HepG2 (cell line): ENCODE results near the gene NPAS2. TPM values are rescaled to one million over a fixed set of nuclear protein-coding genes. Genes with fewer than 3 reads are reported as not detected.

Experiments
- BATF2 ChIP-seq: sonication (generic); formaldehyde crosslinking; IDR thresholded peaks from 2 replicates; pipeline ENCODE4 v1.8.0; 2022; ENCODE audit warnings: mild to moderate bottlenecking, missing genetic modification reagents, moderate library complexity
- BRF2 ChIP-seq: sonication (generic); formaldehyde crosslinking; IDR thresholded peaks from 2 replicates; pipeline ENCODE4 v1.8.1; 2022; ENCODE audit warnings: mild to moderate bottlenecking, missing genetic modification reagents
- CBX5 ChIP-seq: sonication (generic); formaldehyde crosslinking; IDR thresholded peaks from 2 replicates; pipeline ENCODE4 v1.4.0; 2020; ENCODE audit warnings: missing genetic modification reagents, borderline replicate concordance
- EED ChIP-seq: sonication (generic); formaldehyde crosslinking; IDR thresholded peaks from 2 replicates; pipeline ENCODE4 v1.5.0; 2020; ENCODE audit warnings: mild to moderate bottlenecking, missing genetic modification reagents
- GABPB1 ChIP-seq: IDR thresholded peaks from 2 replicates; pipeline ENCODE4 v1.6.1; 2016; ENCODE audit warnings: mild to moderate bottlenecking, missing genetic modification reagents, moderate library complexity, missing compliant biosample characterization
- HOXA9 ChIP-seq: sonication (generic); formaldehyde crosslinking; IDR thresholded peaks from 2 replicates; pipeline ENCODE4 v1.8.1; 2022; ENCODE audit warnings: missing genetic modification reagents, mild to moderate bottlenecking, moderate library complexity, borderline replicate concordance
- KDM2A ChIP-seq: sonication (generic); formaldehyde crosslinking; IDR thresholded peaks from 2 replicates; pipeline ENCODE4 v1.4.0; 2020; ENCODE audit warnings: low read depth, missing genetic modification reagents, borderline replicate concordance
- KDM5B ChIP-seq: sonication (generic); formaldehyde crosslinking; IDR thresholded peaks from 2 replicates; pipeline ENCODE4 v1.4.0; 2020; ENCODE audit warnings: missing genetic modification reagents, mild to moderate bottlenecking, borderline replicate concordance
- MAFF ChIP-seq: IDR thresholded peaks from 2 replicates; pipeline ENCODE4 v1.6.1; 2011; ENCODE audit warnings: low read depth, low read length, improper control_type of control experiment
- MAZ ChIP-seq, 2 experiments: sonication (generic) in 1 of 2; formaldehyde crosslinking in 1 of 2; IDR thresholded peaks; 2 replicates each; pipeline versions ENCODE4 v1.5.0 to v1.6.1; 2012 to 2020; ENCODE audit warnings: low read depth in 2 of 2, mild to moderate bottlenecking in 2 of 2, borderline replicate concordance in 1 of 2, improper control_type of control experiment in 1 of 2, low read length in 1 of 2, missing genetic modification reagents in 1 of 2, moderate library complexity in 1 of 2
- MTA3 ChIP-seq: sonication (generic); formaldehyde crosslinking; IDR thresholded peaks from 2 replicates; pipeline ENCODE4 v1.4.0; 2020; ENCODE audit warnings: missing genetic modification reagents
- MTERF4 ChIP-seq: sonication (generic); formaldehyde crosslinking; IDR thresholded peaks from 2 replicates; pipeline ENCODE4 v1.8.0; 2023; ENCODE audit warnings: mild to moderate bottlenecking, missing genetic modification reagents
- NCOA1 ChIP-seq: sonication (generic); formaldehyde crosslinking; IDR thresholded peaks from 2 replicates; pipeline ENCODE4 v1.9.0; 2021; ENCODE audit warnings: missing genetic modification reagents
- POGZ ChIP-seq: sonication (generic); formaldehyde crosslinking; IDR thresholded peaks from 2 replicates; pipeline ENCODE4 v1.4.0; 2020; ENCODE audit warnings: mild to moderate bottlenecking, missing genetic modification reagents
- PPARG ChIP-seq: conservative IDR thresholded peaks from 2 replicates; pipeline ENCODE4 v1.6.1; 2016; ENCODE audit warnings: missing biosample characterization, missing genetic modification reagents
- RXRA ChIP-seq: sonication (generic); formaldehyde crosslinking; IDR thresholded peaks from 2 replicates; pipeline ENCODE4 v1.5.1; 2020; ENCODE audit warnings: missing genetic modification reagents
- SAP130 ChIP-seq: IDR thresholded peaks from 2 replicates; pipeline ENCODE4 v1.6.1; 2016; ENCODE audit warnings: low read depth
- SNRNP70 ChIP-seq: fragments of 200-400 bp; formaldehyde crosslinking; IDR thresholded peaks from 2 replicates; pipeline ENCODE4 v1.6.1; 2017; ENCODE audit warnings: mild to moderate bottlenecking, low read depth, low read length, moderate library complexity
- ZHX1 ChIP-seq: sonication (generic); formaldehyde crosslinking; IDR thresholded peaks from 2 replicates; pipeline ENCODE4 v1.8.1; 2022; ENCODE audit warnings: low read depth, mild to moderate bottlenecking, missing genetic modification reagents
- ZNF343 ChIP-seq: sonication (generic); formaldehyde crosslinking; IDR thresholded peaks from 2 replicates; pipeline ENCODE4 v1.4.0; 2020; ENCODE audit warnings: mild to moderate bottlenecking, missing genetic modification reagents
- ZNF451 ChIP-seq: sonication (generic); formaldehyde crosslinking; IDR thresholded peaks from 2 replicates; pipeline ENCODE4 v1.5.0; 2020; ENCODE audit warnings: mild to moderate bottlenecking, missing genetic modification reagents
- ZNF670 ChIP-seq: sonication (generic); formaldehyde crosslinking; IDR thresholded peaks from 2 replicates; pipeline ENCODE4 v1.8.0; 2022; ENCODE audit warnings: mild to moderate bottlenecking, missing genetic modification reagents, borderline replicate concordance
- ZNF674 ChIP-seq: sonication (generic); formaldehyde crosslinking; IDR thresholded peaks from 2 replicates; pipeline ENCODE4 v1.5.0; 2020; ENCODE audit warnings: low read depth, mild to moderate bottlenecking, missing genetic modification reagents
- ZNF816 ChIP-seq: sonication (generic); formaldehyde crosslinking; IDR thresholded peaks from 2 replicates; pipeline ENCODE4 v1.8.0; 2022; ENCODE audit warnings: missing genetic modification reagents, mild to moderate bottlenecking, borderline replicate concordance
- polyA plus RNA-seq, 8 experiments: library from polyadenylated mRNA; depleted of rRNA in 3 of 8; stranded (reverse) in 7 of 8; unstranded in 1 of 8; fragments of >200 nt; fragmentation: Illumina TruSeq in 4 of 8; extraction: Trizol in 4 of 8; gene quantifications; 2 replicates each; pipeline versions ENCODE4 v1.2.1 to v1.2.3, GENCODE V29; 2011 to 2016; ENCODE audit warnings: low read depth in 4 of 8, missing spikeins in 1 of 8, mixed read lengths in 1 of 8; ENCODE audit not compliant: insufficient read depth in 1 of 8
- total RNA-seq, 5 experiments: library from RNA; depleted of rRNA; stranded (reverse); fragments of >200 nt; fragmentation: Illumina TruSeq; extraction: Trizol; gene quantifications; 2 replicates each; pipeline ENCODE4 v1.2.3, GENCODE V29; 2016; ENCODE audit warnings: low read depth in 1 of 5

The NPAS2 gene
- total and polyA plus RNA-seq, 2 of the 13 experiments (the other 11 are each of a cell fraction or from before 2014, with no cell fraction given): 14.8 to 37.5 TPM

GRCh38 chr2:100820523-100821254 is 750 bp downstream of the NPAS2 start (continued):
- TF ChIP-seq EED (CRISPR knock-in tag): no peak
- no peak for TF ChIP-seq ZNF451 (CRISPR knock-in tag)
- TF ChIP-seq CBX5: 0 out of 2 replicates have a peak, but pooled peaks have one; percentile 49
- no peak for TF ChIP-seq PPARG (CRISPR knock-in tag)
- TF ChIP-seq KDM2A: peak; percentile 75
- TF ChIP-seq NCOA1: no peak
- TF ChIP-seq POGZ (CRISPR knock-in tag): peak; percentile 46
- TF ChIP-seq ZNF816: 0 out of 2 replicates have a peak, but pooled peaks have one; percentile 12
- no peak for TF ChIP-seq SNRNP70
- no peak for TF ChIP-seq BATF2 (CRISPR knock-in tag)
- peak; percentile 82 for TF ChIP-seq KDM5B (CRISPR knock-in tag)
- peak; percentile 76 for TF ChIP-seq GABPB1 (CRISPR knock-in tag)
- no peak for TF ChIP-seq ZNF674 (CRISPR knock-in tag)
- peak; percentile 53 for TF ChIP-seq SAP130 (CRISPR knock-in tag)
- no peak for TF ChIP-seq ZNF670 (CRISPR knock-in tag)
- no peak for TF ChIP-seq MTA3 (CRISPR knock-in tag)
- TF ChIP-seq ZNF343 (CRISPR knock-in tag): 0 out of 2 replicates have a peak, but pooled peaks have one; percentile 22
- peak; percentile 77; the same call in 1 of the 2 replicates for TF ChIP-seq HOXA9 (CRISPR knock-in tag)
- TF ChIP-seq MTERF4 (CRISPR knock-in tag): peak; percentile 67; the same call in 1 of the 2 replicates
- TF ChIP-seq ZHX1 (CRISPR knock-in tag): 0 out of 2 replicates have a peak, but pooled peaks have one; percentile 18
- TF ChIP-seq MAFF: no peak
- no peak for TF ChIP-seq BRF2 (CRISPR knock-in tag)
- peak; percentile 60; the same call in 1 of the 2 replicates for TF ChIP-seq RXRA (CRISPR knock-in tag)
- TF ChIP-seq MAZ (IDR thresholded peaks at IDR 0.05; ENCODE audit: borderline replicate concordance, low read depth, low read length): no peak
- no peak for TF ChIP-seq MAZ (CRISPR knock-in tag; IDR thresholded peaks at IDR 0.05; ENCODE audit: low read depth)
